Stimulated activated CD4-positive, alpha-beta T cell treated with anti-CD3 and anti-CD28 coated beads, Interleukin-2, amount 100 ng/mL, for 4 hours (primary cell): Measurements from ENCODE around the gene CHD1.

Experiments
- DNase-seq: peaks from one replicate; pipeline ENCODE4 v3.0.0-alpha.2; 2020; ENCODE audit warnings: low read depth

Gene CHD1

DNA sequence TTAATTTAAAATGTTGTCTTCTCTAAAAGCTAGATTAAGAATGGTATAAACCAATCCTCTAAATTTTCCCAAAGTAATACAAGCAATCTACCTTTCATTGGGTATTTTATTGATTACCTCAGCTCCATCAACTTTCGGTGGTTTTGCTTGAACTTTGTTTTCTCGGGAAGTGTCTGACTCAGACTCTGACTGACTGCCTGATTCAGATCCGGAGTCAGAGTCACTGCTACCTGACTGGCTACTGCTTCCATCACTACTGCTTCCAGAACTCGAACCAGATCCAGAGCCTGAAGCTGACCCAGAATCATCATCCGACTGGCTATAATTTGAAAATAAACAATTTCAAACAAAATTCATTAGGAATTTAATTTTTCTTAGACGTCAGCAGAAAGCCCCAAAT is 24.0 kb downstream of the CHD1 start:
- no peak for DNase-seq

- no peak for DNase-seq
Observed at GRCh38 chr5:98902733-98903132, 26.1 kb downstream of the CHD1 start.

- no peak for DNase-seq
Observed at GRCh38 chr5:98899456-98899855, 29.4 kb downstream of the CHD1 start.

DNA sequence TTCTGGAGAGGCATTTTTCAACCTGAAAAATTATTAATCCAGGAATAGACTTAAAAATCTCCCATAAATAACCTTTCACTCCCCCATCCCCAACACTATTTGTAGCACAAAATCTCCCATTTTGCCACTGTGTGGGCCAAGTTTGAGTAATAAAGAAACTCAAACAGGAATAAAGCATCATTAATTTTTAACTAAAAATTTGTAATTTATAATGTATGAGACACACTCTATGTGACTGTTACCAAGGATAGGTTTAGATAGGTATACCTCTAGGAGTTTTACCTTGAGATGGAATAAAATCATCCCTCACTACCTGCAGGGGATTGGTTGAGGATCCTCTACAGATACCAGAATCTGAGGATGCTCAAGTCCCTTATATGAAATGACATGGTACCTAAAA is 30.1 kb downstream of the CHD1 start:
- no peak for DNase-seq

DNA sequence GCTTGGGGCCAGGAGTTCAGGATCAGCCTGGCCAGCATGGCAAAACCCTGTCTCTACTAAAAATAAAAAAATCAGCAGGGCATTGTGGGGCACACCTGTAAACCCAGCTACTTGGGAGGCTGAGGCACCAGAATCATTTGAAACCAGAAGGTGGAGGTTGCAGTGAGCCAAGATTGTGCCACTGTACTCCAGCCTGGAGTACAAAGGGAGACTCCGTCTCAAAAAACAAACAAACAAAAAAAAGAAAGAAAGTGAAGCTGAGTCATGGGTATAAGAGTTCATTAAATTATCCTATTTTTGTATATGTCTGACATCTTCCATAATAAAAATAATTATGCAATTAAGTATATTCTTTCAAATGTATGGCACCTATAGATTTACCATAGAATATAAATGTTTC is 37.2 kb downstream of the CHD1 start:
- DNase-seq = no peak

DNA sequence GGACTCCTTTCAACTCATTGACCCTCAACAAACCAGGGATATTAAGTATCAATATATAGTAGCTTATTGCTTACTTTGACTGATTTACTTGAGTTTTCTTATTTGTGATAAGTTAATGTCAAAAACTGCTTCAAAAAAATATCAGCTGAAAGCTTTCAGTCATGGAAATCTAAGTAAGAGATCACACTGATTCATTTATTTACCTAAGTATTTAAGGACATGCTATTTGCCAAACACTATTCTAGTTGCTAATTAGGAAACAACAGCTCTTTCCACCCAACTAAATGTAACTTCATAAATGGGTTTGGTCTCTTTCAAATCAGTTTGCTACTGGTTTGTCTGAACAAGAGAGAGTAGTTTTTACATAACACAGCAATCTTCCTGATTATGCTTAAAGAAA is 48.2 kb downstream of the CHD1 start:
- DNase-seq = no peak

DNA sequence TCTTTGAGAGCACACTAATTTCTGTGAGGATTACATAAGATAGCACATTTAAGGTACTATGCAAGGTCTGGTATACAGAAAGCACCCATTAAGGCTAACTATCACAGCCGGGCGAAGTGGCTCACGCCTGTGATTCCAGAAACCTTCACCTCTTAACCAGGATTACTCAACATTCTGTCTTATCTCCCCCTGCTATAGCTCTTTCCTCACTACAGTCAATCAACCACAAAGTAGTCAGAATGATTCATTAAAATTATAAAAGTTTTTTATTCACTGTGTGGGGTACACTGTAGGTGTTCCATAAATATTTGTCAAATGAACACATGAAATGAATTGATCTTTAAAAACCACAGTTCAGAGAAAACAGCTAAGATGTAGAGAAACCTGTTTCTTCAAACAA is 48.7 kb downstream of the CHD1 start:
- DNase-seq = no peak

- no peak for DNase-seq
Observed at GRCh38 chr5:98877600-98877999, 51.2 kb downstream of the CHD1 start.

DNA sequence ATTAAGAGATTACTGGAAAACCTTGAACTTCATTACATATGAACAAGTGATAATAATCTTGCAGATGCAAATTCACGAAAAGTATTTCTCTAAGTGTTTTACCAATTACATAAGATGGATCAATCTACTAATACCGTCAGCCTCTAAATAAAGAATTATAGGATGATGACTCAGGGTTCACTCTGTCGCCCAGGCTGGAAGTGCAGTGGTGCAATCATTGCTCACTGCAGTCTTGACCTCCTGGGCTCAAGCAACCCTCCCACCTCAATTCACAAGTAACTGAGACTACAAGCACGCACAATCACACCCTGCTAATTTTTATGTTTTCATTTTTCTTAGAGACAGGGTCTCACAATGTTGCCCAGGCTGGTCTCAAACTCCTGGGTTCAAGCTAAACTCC is 56.1 kb downstream of the CHD1 start:
- no peak for DNase-seq

- DNase-seq = no peak
Observed at GRCh38 chr5:98865690-98866089, 63.1 kb downstream of the CHD1 start.

DNA sequence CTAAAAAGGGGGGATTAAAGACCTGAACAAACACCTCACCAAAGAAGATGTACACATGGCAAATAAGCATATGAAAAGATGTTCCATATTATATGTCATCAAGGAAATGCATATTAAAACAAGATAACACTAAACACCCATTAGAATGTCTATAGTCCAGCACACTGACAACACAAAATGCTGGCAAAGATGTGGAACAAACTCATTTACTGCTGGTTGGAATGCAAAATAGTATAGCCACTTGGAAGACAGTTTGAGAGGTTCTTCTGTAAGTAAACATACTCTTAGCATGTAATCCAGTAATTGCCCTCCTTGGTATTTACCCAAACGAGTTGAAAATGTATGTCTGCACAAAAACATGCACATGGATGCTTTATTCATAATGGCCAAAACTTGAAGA is 81.8 kb downstream of the CHD1 start:
- no peak for DNase-seq

DNA sequence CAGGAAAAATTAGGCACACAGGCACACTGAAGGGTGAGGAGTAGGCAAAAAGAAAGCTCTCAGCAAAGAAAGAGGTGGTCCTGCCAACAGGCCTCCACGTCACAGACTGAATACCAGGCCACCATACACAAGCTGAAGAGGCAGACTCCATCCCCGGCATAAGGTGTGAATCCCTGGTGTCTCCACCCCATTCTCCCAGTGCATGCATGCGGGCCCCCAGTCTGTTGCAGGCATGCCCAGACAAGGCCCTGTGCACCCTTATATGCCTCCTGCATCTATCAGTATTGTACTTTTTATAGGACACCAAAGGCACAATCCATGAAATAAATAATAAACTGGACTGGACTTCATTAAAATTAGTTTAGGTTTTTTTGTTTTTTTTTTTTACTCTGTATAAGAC is 82.3 kb downstream of the CHD1 start:
- no peak for DNase-seq

DNA sequence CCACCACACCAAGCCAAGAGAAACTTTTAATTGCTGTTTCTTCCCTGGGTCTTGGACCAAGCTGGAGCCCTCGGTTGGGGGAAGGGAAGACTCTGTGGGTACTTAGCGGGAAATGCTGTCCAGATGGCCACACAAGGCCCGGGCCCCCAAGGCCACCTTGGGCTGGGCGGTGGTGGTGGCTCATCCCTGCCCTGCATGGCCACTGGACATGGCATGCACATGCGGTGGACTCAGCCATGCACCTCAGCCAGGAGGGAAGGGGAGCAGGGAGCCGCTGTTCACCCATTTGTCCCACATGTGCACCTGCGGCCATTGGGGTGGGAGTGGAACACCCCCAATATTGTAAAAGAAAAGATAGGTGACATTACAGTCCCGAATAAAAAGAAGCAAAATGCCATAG is 82.9 kb downstream of the CHD1 start:
- no peak for DNase-seq

DNA sequence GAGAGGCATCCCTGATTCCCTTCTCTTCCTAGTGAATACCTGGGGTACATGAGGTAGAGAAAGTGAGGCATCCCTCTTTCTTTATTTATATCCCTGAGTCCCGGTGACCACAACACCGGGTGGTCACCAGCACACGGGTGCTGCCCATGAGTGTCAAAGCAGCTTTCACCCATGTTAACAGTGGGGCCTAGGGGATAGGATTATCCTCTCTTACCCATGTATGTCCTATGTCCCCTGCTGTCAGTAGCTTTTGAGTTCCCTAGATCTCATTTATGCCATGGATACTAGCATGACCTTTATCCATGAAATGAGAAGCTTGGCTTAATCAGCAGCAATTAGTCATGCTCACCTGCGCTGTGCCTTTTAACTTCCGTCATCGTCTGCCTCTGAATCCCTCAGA is 83.9 kb downstream of the CHD1 start:
- DNase-seq = no peak

GRCh38 chr5:98843481-98843880 is 85.3 kb downstream of the CHD1 start:
- no peak for DNase-seq

DNA sequence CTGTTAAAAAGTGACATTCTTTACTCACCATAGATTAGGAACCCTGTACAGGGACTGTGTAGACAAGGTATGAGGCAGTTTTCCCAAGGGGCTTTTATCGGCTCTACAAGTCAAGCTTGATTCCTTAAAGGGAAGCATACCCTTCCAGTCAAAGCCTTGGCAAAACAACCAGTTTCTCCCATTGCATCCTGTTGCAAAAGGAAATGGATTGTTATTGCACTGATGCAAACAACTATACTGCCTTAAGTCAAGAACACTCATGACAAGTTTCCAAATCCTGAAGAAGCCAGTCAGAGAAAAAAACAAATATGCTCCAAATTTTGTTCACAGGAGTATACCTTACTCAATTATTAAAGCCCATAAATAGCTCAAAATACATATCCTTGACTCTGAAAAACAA is 87.9 kb downstream of the CHD1 start:
- DNase-seq = no peak

DNA sequence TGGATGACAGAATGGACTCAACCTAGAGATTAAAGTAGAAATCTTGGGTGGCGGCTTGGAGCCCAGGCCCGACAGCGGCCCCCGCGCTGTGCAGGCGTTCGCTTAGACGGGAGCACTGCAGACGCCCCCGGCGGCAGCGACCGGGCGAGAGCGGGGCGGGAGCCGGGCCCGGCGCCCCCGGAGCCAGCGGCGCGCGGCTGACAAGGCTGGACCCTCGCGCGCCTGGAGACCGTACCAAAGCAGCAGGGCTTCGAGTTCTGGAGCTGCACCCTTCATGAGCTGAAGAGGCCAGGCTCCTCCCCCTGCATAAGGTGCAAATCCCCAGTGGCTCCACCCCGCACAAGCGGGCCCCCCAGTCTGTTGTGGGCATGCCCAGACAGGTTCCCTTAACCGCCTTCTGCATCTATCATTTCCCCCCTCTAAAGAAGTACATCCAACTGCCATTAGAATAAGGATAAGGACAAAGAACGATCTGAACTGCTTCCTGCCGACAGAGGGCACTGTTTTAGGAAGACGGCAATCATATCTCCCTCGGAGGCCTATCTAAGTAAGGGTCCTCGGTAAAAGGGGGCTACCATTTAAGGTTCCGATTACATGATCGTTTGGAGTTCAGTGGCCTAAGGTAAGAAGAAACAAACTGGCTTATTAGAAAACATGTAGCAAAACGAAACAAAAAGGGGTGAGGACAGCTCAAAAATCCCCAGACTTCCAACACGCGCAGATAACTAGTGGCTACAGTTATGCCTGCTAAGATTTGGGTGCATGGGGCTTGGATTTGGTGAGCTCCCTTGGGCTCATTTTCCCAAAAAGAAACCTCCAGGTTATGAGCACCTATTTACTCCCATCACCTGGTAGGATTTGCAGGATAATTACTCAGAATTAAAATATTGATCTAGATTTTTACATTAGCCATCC is 89.1 kb downstream of the CHD1 start:
- no peak for DNase-seq

GRCh38 chr5:98836175-98836574 is 92.6 kb downstream of the CHD1 start:
- DNase-seq = no peak

GRCh38 chr5:98827588-98828284 is 101.1 kb downstream of the CHD1 start:
- no peak for DNase-seq

DNA sequence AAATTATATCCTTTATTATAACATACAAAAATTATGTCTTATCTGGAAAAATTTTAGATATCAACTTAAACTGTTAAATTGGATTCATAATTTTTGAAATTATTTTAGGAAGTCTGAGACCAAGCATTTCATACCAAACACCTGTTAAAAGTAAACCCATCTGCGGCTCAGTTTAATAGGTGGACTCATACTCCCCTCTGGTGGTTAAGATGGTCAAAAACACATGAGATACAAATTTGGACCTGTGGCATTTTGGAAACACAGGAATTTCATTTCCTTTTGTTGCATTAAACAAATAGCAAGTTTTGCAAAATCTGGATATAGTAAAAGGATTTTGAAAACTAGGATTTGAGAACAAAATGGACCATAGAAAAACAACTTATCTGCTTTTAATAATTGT is 101.6 kb downstream of the CHD1 start:
- DNase-seq = no peak

DNA sequence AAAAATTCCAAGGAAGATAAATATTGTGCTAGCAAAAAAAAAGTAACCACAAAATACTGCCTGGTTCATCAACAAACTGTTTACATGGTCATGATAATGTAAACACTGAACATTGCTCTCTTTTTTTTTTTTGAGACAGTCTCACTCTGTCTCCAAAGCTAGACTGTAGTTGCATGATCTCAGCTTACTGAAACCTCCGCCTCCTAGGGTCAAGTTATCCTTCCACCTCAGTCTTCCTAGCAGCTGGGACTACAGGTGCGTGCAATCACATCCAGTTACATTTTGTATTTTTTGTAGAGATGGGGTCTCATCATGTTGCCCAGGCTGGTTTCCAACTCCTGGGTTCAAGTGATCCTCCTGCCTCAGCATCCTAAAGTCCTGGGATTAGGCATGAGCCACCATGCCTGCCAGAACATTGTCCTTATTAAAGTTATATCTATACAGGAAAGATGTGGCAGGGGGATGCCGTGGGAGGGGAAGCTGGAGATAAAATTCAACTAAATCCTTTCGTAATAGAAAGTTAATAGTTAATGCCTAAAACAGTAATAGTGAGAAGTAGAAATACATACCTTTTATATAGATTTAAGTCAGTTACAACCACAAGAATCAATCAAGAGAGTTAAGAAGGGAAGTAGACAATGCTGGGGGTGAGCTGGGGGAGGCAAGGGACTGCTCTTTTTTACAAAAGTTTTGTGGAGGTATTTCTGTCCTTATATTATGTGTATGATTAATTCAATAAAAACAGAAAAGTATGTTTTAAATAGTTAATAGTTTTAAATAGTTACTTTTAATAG is 103.0 kb downstream of the CHD1 start:
- DNase-seq = no peak

DNA sequence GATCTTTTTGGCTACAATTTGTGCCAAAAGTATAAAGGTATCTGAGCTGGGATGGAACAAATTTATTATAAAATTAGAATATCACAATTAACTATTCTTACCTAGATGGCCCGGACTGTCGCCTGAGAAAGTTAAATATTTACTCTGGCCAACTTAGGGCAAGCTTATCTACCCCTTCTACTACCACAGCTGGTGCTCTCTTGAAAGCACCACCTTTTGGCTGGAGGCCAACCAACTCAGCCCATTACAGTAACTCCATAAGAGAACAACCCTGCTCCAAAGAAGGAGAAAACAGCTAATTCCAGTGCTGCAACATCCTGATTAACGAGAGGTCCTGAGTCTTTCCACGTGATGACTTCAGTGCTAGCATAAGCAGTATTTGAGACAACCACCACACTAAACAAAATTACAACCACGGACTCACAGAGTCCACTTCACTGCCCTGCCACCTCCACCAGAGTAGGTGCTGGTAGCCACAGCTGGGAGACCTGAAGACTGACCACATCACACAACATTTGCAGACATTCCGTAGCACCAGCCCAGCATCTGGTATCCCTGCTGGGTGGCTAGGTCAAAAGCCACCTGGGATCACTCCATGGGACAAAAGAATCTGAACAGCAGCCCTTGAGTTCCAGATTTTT is 112.1 kb downstream of the CHD1 start:
- DNase-seq = no peak
